Left lung (tissue), 10 donors: ENCODE measurements around the gene IGFBP7. TPM values are rescaled to one million over a fixed set of nuclear protein-coding genes. Genes with fewer than 3 reads are reported as not detected.

Experiments used
- ATAC-seq: fragments of 200-7000 bp; cut with Tn5 transposase; one replicate; pipeline ENCODE4 v1.9.1; 2020; ENCODE audit warnings: moderate library complexity
- DNase-seq, 4 donors: peaks; one replicate each; pipeline ENCODE4 v3.0.0-alpha.2; 2013 to 2020
- H3K27ac ChIP-seq, 2 donors: fragments of 200-600 bp; sonication (generic) in 1 of 2; one replicate each; pipeline versions ENCODE4 v1.5.0 to v1.8.0; 2020 to 2021
- H3K27me3 ChIP-seq, 2 donors: fragments of 200-600 bp; sonication (generic) in 1 of 2; one replicate each; pipeline versions ENCODE4 v1.5.0 to v1.8.0; 2020 to 2021
- H3K36me3 ChIP-seq, 2 donors: fragments of 200-600 bp; sonication (generic) in 1 of 2; one replicate each; pipeline versions ENCODE4 v1.5.0 to v1.8.0; 2020 to 2021
- H3K4me1 ChIP-seq, 2 donors: fragments of 200-600 bp; one replicate each; pipeline ENCODE4 v1.8.0; 2021
- H3K4me3 ChIP-seq, 2 donors: fragments of 200-600 bp; sonication (generic) in 1 of 2; one replicate each; pipeline versions ENCODE4 v1.5.0 to v1.8.0; 2020 to 2021; ENCODE audit warnings: mild to moderate bottlenecking in 1 of 2
- H3K9me3 ChIP-seq, 2 donors: fragments of 200-600 bp; sonication (generic) in 1 of 2; one replicate each; pipeline versions ENCODE4 v1.5.0 to v1.8.0; 2020 to 2021
- intact Hi-C, 2 donors: fragments of 100-400 bp; cut with DNase I; formaldehyde crosslinking; loops; one replicate each; pipeline versions ENCODE4 v1.11.2 to v1.14.2; 2022
- polyA plus RNA-seq, 6 donors: library from polyadenylated mRNA; unstranded; fragments of 120-200 nt; gene quantifications; one replicate each; pipeline ENCODE4 v1.2.1, GENCODE V29; 2013; ENCODE audit not compliant: insufficient read length in 6 of 6
- total RNA-seq, 2 donors: library from RNA; stranded (reverse); fragmentation: NEBNext Ultra II Directional; extraction: Animal tissue kit (Norgen Biotek cat#: 25700); gene quantifications; one replicate each; pipeline ENCODE4 v1.2.1, GENCODE V29; 2021
- TF ChIP-seq, protein P1 (sequence below), 2 donors: fragments of 200-600 bp; sonication (generic) in 1 of 2; IDR thresholded peaks; one replicate each; pipeline versions ENCODE4 v1.5.0 to v1.8.0; 2021; ENCODE audit warnings: antibody characterized with exemption in 2 of 2
- donor health status: DM: no; HTN: yes; CAD: no.
- donor health status: DM: no; HTN: no; CAD: no.

IGFBP7 gene
- total and polyA plus RNA-seq, 8 donors: 235 to 527 (median 284) TPM

DNA sequence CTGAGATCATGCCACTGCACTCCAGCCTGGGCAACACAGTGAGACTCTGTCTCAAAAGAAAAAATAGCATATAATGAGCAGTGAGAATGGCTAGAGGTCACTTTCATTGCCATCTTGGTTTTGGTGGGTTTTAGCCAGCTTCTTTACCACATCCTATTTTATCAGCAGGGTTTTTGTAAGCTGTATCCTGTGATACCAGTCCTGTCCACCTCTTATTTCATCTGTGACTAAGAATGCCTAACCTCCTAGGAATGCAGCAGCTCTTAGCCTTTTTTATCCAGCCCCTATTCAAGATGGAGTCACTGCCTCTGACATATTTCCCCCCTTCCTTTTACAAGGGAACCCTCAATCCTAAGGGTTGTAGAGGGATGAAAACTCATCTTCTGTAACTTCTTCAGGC is 26.1 kb upstream of the IGFBP7 start:
- intact Hi-C loops: no loop called here
- ATAC-seq (no peak), DNase-seq (no peak)
- Histone ChIP-seq H3K27ac (no peak overlapping the region), H3K36me3 (no peaks in the 10 kb centered on the region), H3K4me1 (no peaks in the 10 kb centered on the region), H3K9me3 (peaks cover 0 to 2% of the 10 kb centered on the region in 2 donors), H3K4me3 (no peak overlapping the region), H3K27me3 (no peaks in the 10 kb centered on the region)
- TF ChIP-seq, protein P1, sequence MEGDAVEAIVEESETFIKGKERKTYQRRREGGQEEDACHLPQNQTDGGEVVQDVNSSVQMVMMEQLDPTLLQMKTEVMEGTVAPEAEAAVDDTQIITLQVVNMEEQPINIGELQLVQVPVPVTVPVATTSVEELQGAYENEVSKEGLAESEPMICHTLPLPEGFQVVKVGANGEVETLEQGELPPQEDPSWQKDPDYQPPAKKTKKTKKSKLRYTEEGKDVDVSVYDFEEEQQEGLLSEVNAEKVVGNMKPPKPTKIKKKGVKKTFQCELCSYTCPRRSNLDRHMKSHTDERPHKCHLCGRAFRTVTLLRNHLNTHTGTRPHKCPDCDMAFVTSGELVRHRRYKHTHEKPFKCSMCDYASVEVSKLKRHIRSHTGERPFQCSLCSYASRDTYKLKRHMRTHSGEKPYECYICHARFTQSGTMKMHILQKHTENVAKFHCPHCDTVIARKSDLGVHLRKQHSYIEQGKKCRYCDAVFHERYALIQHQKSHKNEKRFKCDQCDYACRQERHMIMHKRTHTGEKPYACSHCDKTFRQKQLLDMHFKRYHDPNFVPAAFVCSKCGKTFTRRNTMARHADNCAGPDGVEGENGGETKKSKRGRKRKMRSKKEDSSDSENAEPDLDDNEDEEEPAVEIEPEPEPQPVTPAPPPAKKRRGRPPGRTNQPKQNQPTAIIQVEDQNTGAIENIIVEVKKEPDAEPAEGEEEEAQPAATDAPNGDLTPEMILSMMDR (IDR thresholded peaks at IDR 0.05): no peak

DNA sequence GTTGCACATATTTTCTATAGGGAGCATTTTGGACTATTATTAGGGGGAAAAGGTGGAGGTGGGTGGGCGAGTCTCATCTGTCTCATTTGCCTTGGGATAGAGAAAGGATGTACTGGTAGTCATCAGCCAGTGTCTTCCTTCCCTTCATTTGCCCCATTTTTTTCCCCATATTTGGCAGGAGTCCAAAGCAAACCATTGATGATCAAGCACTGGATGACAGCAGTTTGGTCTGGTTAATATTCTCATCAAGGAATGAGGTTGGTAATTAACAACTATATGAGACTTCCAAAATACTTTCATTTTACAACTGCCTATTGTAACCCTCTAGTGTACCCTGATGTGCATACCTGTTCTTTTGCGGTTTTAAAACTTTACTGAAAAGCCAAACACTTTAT is 22.6 kb upstream of the IGFBP7 start:
- peaks cover 0 to 3% of the 10 kb centered on the region in 2 donors for H3K9me3 ChIP-seq
- ATAC-seq (no peak), DNase-seq (no peak)
- intact Hi-C loops: no loop called here
- no peaks in the 10 kb centered on the region for H3K27me3 ChIP-seq
- no peaks in the 10 kb centered on the region for H3K4me1 ChIP-seq
- no peak overlapping the region for H3K27ac ChIP-seq
- TF ChIP-seq, protein P1 (IDR thresholded peaks at IDR 0.05): no peak
- H3K36me3 ChIP-seq: no peaks in the 10 kb centered on the region
- no peak overlapping the region for H3K4me3 ChIP-seq

DNA sequence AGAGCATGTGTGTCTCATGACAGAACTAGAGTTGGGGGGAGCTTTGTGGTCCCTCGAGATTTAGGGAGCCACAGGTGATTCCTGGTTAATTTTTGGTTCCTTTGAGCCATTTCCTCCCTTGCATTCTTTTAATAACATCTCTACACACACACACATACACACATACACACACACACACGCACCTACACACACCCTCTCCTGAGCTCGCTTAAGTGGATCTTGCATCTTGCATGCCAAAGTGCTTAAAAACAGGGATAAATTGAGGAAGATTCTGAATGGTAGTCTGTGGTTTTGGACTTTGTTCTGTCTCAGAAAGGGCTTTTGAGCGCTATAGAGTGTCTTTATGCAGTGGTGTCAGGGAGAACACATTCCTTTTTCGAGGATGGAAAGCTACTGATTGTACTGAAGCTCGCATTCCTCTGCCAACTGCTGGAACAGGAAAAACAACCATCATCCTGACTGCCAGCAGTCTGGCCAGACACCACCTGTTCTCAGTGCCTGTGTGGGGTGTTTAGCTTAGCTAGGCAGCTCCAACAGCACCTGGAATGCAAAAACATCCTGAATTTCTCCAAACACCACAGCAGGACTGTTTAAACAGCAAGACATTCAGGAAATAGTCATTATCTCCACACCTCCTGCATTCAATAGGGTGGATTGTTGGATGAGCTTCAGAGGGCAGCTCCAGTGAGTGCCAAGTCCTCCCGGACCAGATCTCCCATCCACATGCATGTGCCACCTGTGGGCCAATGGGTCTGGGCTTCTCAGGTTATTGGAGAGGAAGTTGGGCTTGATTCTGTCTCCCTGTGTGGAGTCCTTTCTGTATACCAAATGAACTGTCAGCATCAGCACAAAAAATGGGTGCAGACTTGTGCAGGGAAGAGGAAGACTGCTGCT is 21.9 kb upstream of the IGFBP7 start:
- ATAC-seq (peak; percentile 79), DNase-seq (peak in 1 of 4 donors; percentile 39)
- Histone ChIP-seq H3K27me3 (no peaks in the 10 kb centered on the region), H3K9me3 (peaks cover 0 to 8% of the 10 kb centered on the region in 2 donors), H3K4me1 (no peaks in the 10 kb centered on the region), H3K4me3 (no peak overlapping the region), H3K27ac (no peak overlapping the region), H3K36me3 (no peaks in the 10 kb centered on the region)
- intact Hi-C loops: no loop called here
- TF ChIP-seq, protein P1 (IDR thresholded peaks at IDR 0.05): no peak

DNA sequence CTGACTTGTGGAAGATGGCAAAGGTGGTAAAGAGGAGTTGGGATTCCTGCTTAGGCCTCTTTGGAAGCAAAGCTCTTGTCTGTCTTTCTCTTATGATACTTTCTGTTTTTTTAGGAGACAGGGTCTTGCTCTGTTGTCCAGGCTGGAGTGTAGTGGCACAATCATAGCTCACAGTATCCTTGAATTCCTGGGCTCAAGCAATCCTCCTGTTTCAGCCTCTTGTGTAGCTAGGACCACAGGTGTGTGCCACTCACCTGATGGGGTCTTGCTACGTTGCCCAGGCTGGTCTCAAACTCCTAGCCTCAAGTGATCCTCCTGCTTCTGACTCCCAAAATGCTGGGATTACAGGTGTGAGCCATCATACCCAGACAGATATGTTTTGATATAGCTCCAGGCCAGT is 19.3 kb upstream of the IGFBP7 start:
- H3K4me1 ChIP-seq: no peaks in the 10 kb centered on the region

DNA sequence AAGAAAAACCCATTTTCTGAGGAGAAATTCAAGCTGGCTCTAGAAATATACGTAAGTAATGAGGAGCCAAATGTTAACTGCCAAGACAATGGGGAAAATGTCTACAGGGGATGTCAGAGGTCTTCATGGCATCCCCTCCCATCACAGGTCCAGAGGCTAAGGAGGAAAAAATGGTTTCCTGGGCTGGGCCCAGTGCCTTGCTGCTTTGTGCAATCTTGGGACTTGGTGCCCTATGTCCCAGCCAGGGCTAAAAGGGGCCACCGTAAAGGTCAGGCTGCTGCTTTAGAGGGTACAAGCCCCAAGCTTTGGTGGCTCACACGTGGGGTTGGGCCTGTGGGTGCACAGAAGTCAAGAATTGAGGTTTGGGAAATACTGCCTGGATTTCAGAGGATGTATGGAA is 17.2 kb upstream of the IGFBP7 start:
- Histone ChIP-seq H3K27ac (no peak overlapping the region), H3K9me3 (peaks cover 0 to 11% of the 10 kb centered on the region in 2 donors), H3K36me3 (no peaks in the 10 kb centered on the region), H3K4me3 (no peak overlapping the region), H3K27me3 (no peaks in the 10 kb centered on the region), H3K4me1 (no peaks in the 10 kb centered on the region)
- TF ChIP-seq, protein P1 (IDR thresholded peaks at IDR 0.05): no peak
- DNase-seq: no peak
- intact Hi-C loops: no loop called here
- ATAC-seq: no peak

More for the DNA sequence above, 19.3 kb upstream of the IGFBP7 start:
- Histone ChIP-seq H3K27ac (no peak overlapping the region), H3K36me3 (no peaks in the 10 kb centered on the region), H3K27me3 (no peaks in the 10 kb centered on the region), H3K9me3 (peaks cover 0 to 11% of the 10 kb centered on the region in 2 donors), H3K4me3 (no peak overlapping the region)
- TF ChIP-seq, protein P1 (IDR thresholded peaks at IDR 0.05): no peak
- intact Hi-C loops: no loop called here
- DNase-seq: no peak
- no peak for ATAC-seq
